ENCODE measurements around the gene ARNT2.

GRCh38 chr15:80643431-80643951 lies 239.3 kb downstream of the ARNT2 start:
- no peak for TF ChIP-seq POLR2A (IDR thresholded peaks at IDR 0.05; ENCODE audit: low read length)
- TF ChIP-seq GATA1 (IDR thresholded peaks at IDR 0.05; ENCODE audit: low read depth, low read length) = no peak
